T-helper 2 cell treated with Interferon-gamma antibody and Interleukin-4, amounts not matched to agents 5 μg/mL and 100 μg/mL, for 36 hours (primary cell): Measurements from ENCODE around the gene VWA8.
A peak's percentile ranks its signal among the peaks of the same experiment; 100 is the strongest.
"Not testable (repeated sequence)": the region's sequence is repeated elsewhere in the genome, so short reads cannot be mapped to it uniquely, and the experiment has no call there.

ENCODE experiments used
- DNase-seq: peaks from one replicate; pipeline ENCODE4 v3.0.0; 2021; ENCODE audit warnings: low spot score
- H3K27ac Mint-ChIP-seq: one replicate; pipeline ENCODE4 v1.8.0; 2021; ENCODE audit warnings: mild to moderate bottlenecking, mixed read lengths
- H3K27me3 Mint-ChIP-seq: one replicate; pipeline ENCODE4 v1.8.0; 2021; ENCODE audit warnings: low read depth, mixed read lengths
- H3K36me3 Mint-ChIP-seq: one replicate; pipeline ENCODE4 v1.8.0; 2021; ENCODE audit warnings: low read depth, mixed read lengths
- H3K4me1 Mint-ChIP-seq: one replicate; pipeline ENCODE4 v1.8.0; 2021; ENCODE audit warnings: low read depth, mixed read lengths
- H3K4me3 Mint-ChIP-seq: one replicate; pipeline ENCODE4 v1.8.0; 2022; ENCODE audit warnings: mild to moderate bottlenecking, moderate library complexity, mixed read lengths
- H3K9me3 Mint-ChIP-seq: one replicate; pipeline ENCODE4 v1.8.0; 2021; ENCODE audit warnings: mixed read lengths

Gene VWA8

GRCh38 chr13:41670873-41671443 lies 290.0 kb downstream of the VWA8 start:
- Mint-ChIP-seq H3K27me3 (no peaks in the 10 kb centered on the region), H3K36me3 (no peaks in the 10 kb centered on the region), H3K9me3 (no peaks in the 10 kb centered on the region), H3K4me1 (peaks cover 2% of the 10 kb centered on the region), H3K27ac (no peak overlapping the region), H3K4me3 (no peak overlapping the region)
- no peak for DNase-seq

GRCh38 chr13:41668130-41668757 lies 292.7 kb downstream of the VWA8 start:
- DNase-seq = peak; percentile 20

GRCh38 chr13:41666644-41667043 lies 294.3 kb downstream of the VWA8 start:
- Mint-ChIP-seq H3K36me3 (no peaks in the 10 kb centered on the region), H3K9me3 (no peaks in the 10 kb centered on the region), H3K4me1 (peaks cover 2% of the 10 kb centered on the region), H3K4me3 (no peak overlapping the region), H3K27me3 (no peaks in the 10 kb centered on the region), H3K27ac (no peak overlapping the region)
- DNase-seq = no peak

More at GRCh38 chr13:41668130-41668757, 292.7 kb downstream of the VWA8 start:
- Mint-ChIP-seq H3K27me3 (no peaks in the 10 kb centered on the region), H3K36me3 (no peaks in the 10 kb centered on the region), H3K9me3 (no peaks in the 10 kb centered on the region), H3K4me3 (no peak overlapping the region), H3K27ac (no peak overlapping the region), H3K4me1 (peaks cover 2% of the 10 kb centered on the region)

GRCh38 chr13:41660411-41660810 lies 300.5 kb downstream of the VWA8 start:
- no peak overlapping the region for H3K4me3 Mint-ChIP-seq
- H3K4me1 Mint-ChIP-seq = no peaks in the 10 kb centered on the region
- H3K36me3 Mint-ChIP-seq = no peaks in the 10 kb centered on the region
- H3K27ac Mint-ChIP-seq = no peak overlapping the region
- DNase-seq = no peak
- H3K27me3 Mint-ChIP-seq = no peaks in the 10 kb centered on the region
- no peaks in the 10 kb centered on the region for H3K9me3 Mint-ChIP-seq

- no peak for DNase-seq
- no peaks in the 10 kb centered on the region for H3K36me3 Mint-ChIP-seq
- H3K9me3 Mint-ChIP-seq = no peaks in the 10 kb centered on the region
- no peak overlapping the region for H3K27ac Mint-ChIP-seq
- H3K4me3 Mint-ChIP-seq = no peak overlapping the region
- no peaks in the 10 kb centered on the region for H3K27me3 Mint-ChIP-seq
- H3K4me1 Mint-ChIP-seq = no peaks in the 10 kb centered on the region
These were observed 302.8 kb downstream of the VWA8 start for GRCh38 chr13:41658057-41658661.

- Mint-ChIP-seq H3K4me3 (no peak overlapping the region), H3K27ac (no peak overlapping the region), H3K27me3 (no peaks in the 10 kb centered on the region), H3K9me3 (no peaks in the 10 kb centered on the region), H3K36me3 (no peaks in the 10 kb centered on the region), H3K4me1 (no peaks in the 10 kb centered on the region)
- DNase-seq = no peak
These were observed 304.9 kb downstream of the VWA8 start for GRCh38 chr13:41655997-41656396.

- Mint-ChIP-seq H3K27ac (no peak overlapping the region), H3K9me3 (no peaks in the 10 kb centered on the region), H3K27me3 (no peaks in the 10 kb centered on the region), H3K4me3 (no peak overlapping the region), H3K4me1 (no peaks in the 10 kb centered on the region), H3K36me3 (no peaks in the 10 kb centered on the region)
- DNase-seq = no peak
These were observed 306.1 kb downstream of the VWA8 start for GRCh38 chr13:41654796-41655195.

- DNase-seq = no peak
- Mint-ChIP-seq H3K9me3 (no peaks in the 10 kb centered on the region), H3K27ac (no peak overlapping the region), H3K4me3 (no peak overlapping the region), H3K4me1 (no peaks in the 10 kb centered on the region), H3K27me3 (no peaks in the 10 kb centered on the region), H3K36me3 (no peaks in the 10 kb centered on the region)
These were observed 308.1 kb downstream of the VWA8 start for GRCh38 chr13:41652735-41653361.

GRCh38 chr13:41651413-41652058 lies 309.4 kb downstream of the VWA8 start:
- no peak for DNase-seq
- H3K36me3 Mint-ChIP-seq = no peaks in the 10 kb centered on the region
- H3K27ac Mint-ChIP-seq = no peak overlapping the region

GRCh38 chr13:41650706-41651105 lies 310.2 kb downstream of the VWA8 start:
- no peaks in the 10 kb centered on the region for H3K4me1 Mint-ChIP-seq
- no peak overlapping the region for H3K27ac Mint-ChIP-seq
- no peak overlapping the region for H3K4me3 Mint-ChIP-seq
- H3K27me3 Mint-ChIP-seq = no peaks in the 10 kb centered on the region
- no peaks in the 10 kb centered on the region for H3K36me3 Mint-ChIP-seq
- no peaks in the 10 kb centered on the region for H3K9me3 Mint-ChIP-seq
- DNase-seq = no peak

More at GRCh38 chr13:41651413-41652058, 309.4 kb downstream of the VWA8 start:
- Mint-ChIP-seq H3K9me3 (no peaks in the 10 kb centered on the region), H3K4me3 (no peak overlapping the region), H3K4me1 (no peaks in the 10 kb centered on the region), H3K27me3 (no peaks in the 10 kb centered on the region)

- no peak for DNase-seq
- H3K4me1 Mint-ChIP-seq = peaks cover 8% of the 10 kb centered on the region
- no peak overlapping the region for H3K27ac Mint-ChIP-seq
- no peak overlapping the region for H3K4me3 Mint-ChIP-seq
- H3K9me3 Mint-ChIP-seq = no peaks in the 10 kb centered on the region
- no peaks in the 10 kb centered on the region for H3K36me3 Mint-ChIP-seq
- H3K27me3 Mint-ChIP-seq = no peaks in the 10 kb centered on the region
These were observed 311.2 kb downstream of the VWA8 start for GRCh38 chr13:41649659-41650058.

GRCh38 chr13:41648314-41648935 lies 312.5 kb downstream of the VWA8 start:
- Mint-ChIP-seq H3K27ac (no peak overlapping the region), H3K27me3 (no peaks in the 10 kb centered on the region), H3K36me3 (no peaks in the 10 kb centered on the region), H3K4me1 (peaks cover 9% of the 10 kb centered on the region), H3K9me3 (no peaks in the 10 kb centered on the region), H3K4me3 (no peak overlapping the region)
- no peak for DNase-seq

- not testable (repeated sequence) for H3K9me3 Mint-ChIP-seq, H3K4me1 Mint-ChIP-seq, H3K36me3 Mint-ChIP-seq, H3K27ac Mint-ChIP-seq, H3K4me3 Mint-ChIP-seq, DNase-seq, H3K27me3 Mint-ChIP-seq
These were observed 313.1 kb downstream of the VWA8 start for GRCh38 chr13:41647699-41648313.
